IMR-90 (cell line): Measurements from ENCODE around the gene MAML3.

Experiments
- CEBPB ChIP-seq: IDR thresholded peaks from 2 replicates; pipeline ENCODE4 v1.6.1; 2012; ENCODE audit warnings: low read depth, low read length, improper control_type of control experiment
- CTCF ChIP-seq: conservative IDR thresholded peaks from 2 replicates; pipeline ENCODE4 v1.5.1; 2012; ENCODE audit warnings: mild to moderate bottlenecking, low read depth, low read length, improper control_type of control experiment
- FOS ChIP-seq: fragments of 150-350 bp; IDR thresholded peaks from 2 replicates; pipeline ENCODE4 v1.6.1; 2016; ENCODE audit warnings: low read depth, low read length
- POLR2A ChIP-seq: IDR thresholded peaks from 2 replicates; pipeline ENCODE4 v1.6.1; 2012; ENCODE audit warnings: mild to moderate bottlenecking, low read depth, low read length
- RCOR1 ChIP-seq: IDR thresholded peaks from 2 replicates; pipeline ENCODE4 v1.6.1; 2012; ENCODE audit warnings: mild to moderate bottlenecking, low read length, improper control_type of control experiment; ENCODE audit not compliant: insufficient replicate concordance
- SMC3 ChIP-seq: fragments of 150-350 bp; IDR thresholded peaks from 2 replicates; pipeline ENCODE4 v1.6.1; 2016; ENCODE audit warnings: low read depth, mild to moderate bottlenecking, antibody characterized with exemption, low read length, moderate library complexity
- USF2 ChIP-seq: fragments of 150-350 bp; IDR thresholded peaks from 2 replicates; pipeline ENCODE4 v1.6.1; 2017; ENCODE audit warnings: mild to moderate bottlenecking, antibody characterized with exemption, low read length, low read depth

GRCh38 chr4:140027101-140027500 is 126.9 kb downstream of the MAML3 start:
- TF ChIP-seq CTCF, result no peak
- TF ChIP-seq POLR2A, result no peak
- TF ChIP-seq FOS, result no peak
- TF ChIP-seq SMC3, result no peak
- no peak for TF ChIP-seq CEBPB
- TF ChIP-seq RCOR1, result no peak
- TF ChIP-seq USF2, result no peak
